ENCODE measurements around the gene C14orf132.

C14orf132 gene

DNA sequence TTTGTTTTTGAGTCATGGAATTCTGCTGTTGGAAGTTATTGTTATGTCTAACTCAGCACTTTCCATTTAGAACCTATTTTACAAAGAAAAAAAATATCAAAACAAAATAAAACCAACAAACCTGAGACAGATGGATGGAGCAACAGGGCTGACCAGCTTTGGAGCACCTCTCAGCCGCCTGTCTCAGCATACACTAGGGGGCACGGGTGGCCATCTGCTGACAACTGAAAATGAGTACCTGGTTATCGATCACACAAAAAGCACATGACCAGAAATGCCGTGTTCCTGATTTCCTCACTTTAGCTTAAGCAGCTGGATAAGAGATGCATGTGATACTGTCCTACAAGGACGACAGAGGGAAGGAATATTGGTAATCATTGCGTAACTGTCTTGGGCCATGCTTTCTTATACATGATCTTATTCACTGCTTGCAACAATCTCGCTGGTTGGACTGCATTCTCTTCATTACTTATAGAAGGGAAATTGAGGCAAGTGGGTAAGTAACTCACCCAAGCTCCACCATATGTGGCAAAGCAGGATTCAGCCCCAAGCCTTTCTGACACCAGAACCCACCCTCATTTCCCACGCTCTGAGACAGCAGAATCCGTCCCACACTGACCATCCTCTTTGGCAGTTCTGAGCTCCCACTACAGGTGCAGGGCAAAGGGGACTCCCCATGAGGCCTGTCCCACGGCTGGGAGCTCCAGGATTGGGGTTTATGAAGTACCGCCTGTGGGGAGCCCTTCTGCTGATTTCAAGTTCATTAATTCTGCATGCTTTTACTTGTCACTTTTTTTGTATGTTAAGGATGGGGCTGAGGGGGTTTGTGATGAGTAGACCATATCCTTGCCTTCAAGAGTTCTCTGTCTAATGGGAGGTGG lies 43.5 kb downstream of the C14orf132 start:
- DNase-seq (ENCODE audit: low spot score): no peak

DNA sequence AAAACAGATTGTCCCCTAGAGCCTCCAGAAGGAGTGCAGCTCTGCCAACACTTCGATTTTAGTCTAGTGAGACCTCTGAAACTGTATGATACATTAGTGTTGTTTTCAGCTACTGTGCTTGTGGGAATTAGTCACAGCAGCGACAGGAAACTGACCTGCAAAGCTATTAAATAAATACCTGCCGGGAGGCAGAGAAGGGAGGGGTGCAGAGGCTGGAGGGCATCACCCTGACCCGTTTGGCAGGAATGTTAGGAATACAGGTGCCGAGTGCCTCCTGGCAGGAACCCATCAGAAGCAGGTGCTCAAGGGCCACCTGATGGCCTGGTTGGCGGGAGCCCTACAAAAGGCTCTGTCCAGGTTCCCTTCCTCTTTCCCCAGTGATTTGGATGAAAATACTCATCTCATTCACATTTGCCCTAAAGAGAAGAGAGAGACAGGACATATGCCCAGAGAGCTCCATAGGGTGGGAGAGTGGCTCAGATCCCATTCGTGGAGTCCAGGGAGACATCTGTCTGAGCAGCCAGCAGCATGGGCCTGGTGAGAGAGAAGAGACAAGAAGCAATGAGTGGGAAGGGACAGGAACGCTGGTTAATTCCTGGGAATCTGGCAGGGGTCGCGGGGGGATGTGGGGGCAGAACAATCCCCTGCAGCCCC lies 44.6 kb downstream of the C14orf132 start:
- no peak for DNase-seq (ENCODE audit: low spot score)

DNA sequence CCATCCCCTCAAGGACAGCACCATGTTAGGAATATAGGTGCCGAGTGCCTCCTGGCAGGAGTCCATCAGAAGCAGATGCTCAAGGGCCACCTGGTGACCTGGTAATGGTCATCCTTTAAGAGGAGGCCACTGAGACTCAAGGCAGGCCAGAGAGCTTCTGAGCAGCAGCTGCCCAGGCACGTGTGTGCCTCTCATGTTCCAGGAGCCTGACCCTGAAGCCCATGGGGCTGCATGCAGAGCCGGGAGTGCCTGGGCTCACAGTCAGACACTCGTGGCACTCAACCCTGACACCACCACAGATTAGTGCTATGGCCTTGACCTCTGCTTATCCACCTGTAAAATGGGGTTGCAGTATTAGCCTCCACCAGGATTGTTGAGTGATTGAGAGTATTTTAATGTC lies 45.6 kb downstream of the C14orf132 start:
- no peak for DNase-seq (ENCODE audit: low spot score)

DNA sequence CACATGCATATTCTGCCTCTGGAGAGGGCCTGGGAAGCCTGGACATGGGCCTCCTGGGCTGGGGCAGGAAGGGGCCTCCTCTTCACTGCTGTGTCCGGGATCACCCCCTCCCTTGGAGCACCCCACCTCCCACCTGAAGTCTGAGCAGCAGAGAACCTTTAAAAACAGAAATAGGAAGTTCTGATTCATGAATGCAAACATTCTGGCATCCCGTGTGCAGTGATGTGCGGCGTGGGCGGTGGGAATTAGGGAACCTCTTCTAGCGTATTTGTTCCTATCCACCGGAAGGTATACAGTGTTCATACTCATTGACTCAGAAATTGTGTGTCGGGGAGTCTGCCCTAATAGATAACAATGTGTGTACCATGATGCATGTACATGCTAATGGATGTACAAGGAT lies 46.2 kb downstream of the C14orf132 start:
- DNase-seq (ENCODE audit: low spot score): no peak

DNA sequence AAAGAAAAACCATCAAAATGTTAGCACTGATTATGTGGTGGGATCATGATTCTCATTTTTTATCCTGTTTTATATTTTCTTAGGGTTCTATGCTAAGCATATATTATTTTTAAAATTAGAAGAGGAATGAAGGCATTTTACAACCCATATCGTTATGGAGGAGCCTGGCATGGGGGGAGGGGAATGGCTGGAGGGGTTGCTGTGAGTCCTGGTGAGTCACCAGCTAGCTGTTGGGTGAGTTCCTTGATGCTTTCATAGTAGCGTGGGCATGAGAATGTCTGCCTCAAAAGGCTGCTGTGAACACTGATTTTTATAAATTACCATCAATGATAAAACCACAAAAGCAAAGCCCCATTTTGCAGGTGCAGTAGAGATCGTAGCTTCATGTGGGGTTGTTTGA lies 46.9 kb downstream of the C14orf132 start:
- peak; percentile 80 for DNase-seq (ENCODE audit: low spot score)

DNA sequence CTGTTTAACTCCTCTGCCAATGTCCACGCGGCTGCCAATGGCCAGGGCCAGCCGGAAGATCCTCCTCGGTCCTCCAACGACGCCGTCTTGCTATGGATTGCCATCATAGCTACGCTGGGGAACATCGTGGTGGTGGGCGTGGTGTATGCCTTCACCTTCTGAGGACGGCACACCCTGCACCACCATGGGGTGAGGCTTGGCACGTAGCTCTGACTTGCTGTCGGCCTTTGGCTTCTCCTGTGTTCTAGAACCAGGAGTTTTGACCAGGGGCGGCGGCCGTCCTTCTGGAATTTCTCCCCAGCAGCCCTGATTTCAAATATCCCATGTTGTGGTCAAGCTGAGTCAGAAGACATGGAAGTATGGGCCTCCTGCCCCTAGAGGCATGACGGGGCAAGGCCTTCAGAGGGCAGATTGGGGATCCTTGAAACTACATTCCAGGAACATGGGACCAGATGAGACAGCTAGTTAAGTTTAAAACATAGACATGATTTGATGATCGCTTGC lies 47.5 kb downstream of the C14orf132 start:
- peak; percentile 59 for DNase-seq (ENCODE audit: low spot score)

DNA sequence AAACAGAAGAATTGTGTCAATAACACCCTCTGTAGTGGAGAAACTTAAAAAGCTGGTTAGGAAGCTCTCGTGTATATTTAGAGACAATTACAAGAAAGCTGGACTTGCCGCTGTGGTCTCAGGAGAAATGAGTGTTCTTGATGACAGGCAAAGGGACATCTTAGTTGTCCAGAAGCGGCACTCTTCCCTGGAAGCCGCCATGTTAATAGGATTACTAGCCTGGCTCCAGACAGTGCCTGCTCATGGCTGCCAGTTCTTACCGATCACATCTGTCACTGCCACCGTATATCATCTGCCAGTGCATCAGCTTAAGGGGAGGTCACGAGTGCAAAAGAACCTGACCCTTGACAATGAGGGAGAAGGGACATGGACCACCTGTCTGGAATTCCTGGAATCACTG lies 48.9 kb downstream of the C14orf132 start:
- DNase-seq (ENCODE audit: low spot score): no peak

DNA sequence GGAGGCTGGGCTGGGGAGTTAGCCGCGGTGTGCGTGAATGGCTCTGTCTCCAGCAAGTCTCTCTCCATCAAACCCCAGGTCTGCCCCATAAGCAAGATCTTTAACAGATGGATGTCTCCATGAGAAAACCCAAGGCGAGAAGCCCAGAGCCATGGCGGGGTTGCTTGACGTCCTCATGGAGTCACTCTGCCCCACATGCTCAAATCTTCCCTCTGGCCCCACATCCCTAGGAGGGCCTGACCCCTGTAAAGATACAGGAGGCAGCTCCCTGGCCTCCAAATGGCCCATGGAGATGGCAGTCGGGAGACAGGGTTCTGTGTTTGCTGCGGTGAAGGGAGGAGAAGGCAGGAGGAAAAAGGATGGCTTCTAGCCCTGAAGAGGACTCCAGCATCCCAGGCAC lies 49.3 kb downstream of the C14orf132 start:
- no peak for DNase-seq (ENCODE audit: low spot score)

DNA sequence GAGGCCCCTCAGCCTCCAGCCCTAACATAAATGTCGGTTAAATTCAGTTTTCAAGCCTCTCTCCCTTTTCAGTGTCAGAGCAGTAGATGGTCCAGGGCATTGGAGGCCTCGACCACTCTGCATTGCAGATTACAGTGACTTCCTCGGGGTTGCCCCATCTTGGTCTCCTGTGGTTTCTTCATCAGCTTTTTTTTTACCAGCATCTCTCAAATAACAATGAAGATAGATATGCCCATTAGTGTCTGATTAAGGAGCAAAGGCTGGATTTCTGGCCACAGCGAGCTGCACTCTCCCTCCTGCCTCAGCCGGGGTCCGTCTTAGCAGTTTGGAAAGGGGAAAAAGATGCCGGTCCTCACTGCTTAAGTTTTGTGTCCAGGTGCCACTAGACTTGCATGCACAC lies 49.7 kb downstream of the C14orf132 start:
- DNase-seq (ENCODE audit: low spot score): no peak

DNA sequence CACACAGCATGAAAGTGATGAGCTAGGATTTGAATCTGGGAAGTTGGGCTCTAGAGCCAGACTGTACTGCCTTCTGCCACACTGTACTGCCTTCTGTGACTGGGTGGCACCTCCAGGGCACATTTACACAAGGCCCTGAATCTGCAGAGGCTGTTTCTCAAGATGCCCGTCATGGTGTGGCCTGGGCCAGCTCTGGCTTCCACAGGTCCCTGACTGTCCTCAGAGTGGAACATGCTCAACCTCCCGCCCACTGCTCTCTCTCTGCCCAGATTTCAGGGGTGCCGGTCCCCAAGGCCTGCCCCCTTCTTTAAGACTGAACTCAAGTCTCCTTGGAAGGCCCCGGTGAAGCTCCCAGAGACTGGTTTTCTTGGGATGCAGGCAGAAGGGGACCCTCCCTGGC lies 50.2 kb downstream of the C14orf132 start:
- no peak for DNase-seq (ENCODE audit: low spot score)

DNA sequence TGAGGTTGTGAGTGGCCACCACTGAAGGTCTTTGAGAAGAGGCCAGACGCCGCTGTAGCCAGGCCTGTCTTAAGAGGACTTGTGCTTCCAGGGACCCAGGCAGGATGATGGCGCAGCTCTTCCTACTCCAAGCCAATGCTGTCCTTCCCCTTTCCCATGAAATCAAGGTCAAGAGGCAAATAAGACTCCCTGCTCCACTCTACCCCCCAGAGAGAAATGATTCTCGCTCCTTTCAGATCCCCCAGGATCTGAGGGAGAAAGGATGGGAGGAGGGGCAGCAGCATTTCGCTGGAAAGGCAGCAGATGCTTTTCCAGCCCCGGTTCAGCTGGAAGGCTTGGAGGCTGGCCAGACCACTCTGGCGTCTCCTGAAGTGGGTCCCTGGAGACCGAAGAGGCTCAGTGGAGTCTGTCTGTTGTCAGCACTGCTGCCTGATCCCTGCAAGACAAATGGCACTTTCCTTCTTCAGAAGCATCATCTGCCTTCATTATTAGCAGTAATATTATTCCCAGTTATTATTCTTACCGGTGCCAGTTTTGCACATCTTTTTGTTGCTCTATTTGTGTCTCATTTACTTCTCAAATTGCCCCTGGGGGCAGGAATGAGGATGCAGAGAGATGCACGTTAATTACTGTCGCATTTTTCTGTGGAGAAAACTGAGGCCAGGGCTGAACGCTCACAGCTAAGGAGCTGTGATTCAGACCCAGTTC lies 51.4 kb downstream of the C14orf132 start:
- DNase-seq (ENCODE audit: low spot score): peak; percentile 53

DNA sequence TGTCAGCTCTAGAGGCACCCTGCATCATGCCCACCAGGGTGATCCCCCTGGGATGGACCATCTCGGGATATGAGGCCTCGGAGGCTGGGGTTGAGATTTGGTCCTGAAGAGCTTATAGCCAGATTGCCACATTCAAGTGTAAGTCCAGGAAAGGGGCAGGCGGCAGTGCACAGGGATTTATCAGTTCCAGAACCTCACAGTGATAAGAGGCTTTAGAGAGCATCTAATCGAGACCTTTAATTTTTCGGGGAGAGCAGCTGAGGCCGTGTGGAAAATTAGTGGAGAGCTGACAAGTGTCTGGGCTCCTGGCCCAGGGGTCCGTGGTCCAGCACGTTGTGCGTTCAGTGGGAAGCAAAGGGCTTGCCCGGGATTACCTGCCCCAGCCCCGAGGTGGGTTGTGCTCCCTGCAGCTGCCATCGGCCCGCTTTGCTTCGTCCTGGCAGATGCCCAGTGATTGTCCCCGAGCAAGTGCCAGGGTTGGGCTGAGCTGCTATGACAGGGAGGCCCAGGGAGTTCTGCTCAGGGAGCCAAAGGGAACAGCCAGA lies 52.1 kb downstream of the C14orf132 start:
- DNase-seq (ENCODE audit: low spot score): no peak

DNA sequence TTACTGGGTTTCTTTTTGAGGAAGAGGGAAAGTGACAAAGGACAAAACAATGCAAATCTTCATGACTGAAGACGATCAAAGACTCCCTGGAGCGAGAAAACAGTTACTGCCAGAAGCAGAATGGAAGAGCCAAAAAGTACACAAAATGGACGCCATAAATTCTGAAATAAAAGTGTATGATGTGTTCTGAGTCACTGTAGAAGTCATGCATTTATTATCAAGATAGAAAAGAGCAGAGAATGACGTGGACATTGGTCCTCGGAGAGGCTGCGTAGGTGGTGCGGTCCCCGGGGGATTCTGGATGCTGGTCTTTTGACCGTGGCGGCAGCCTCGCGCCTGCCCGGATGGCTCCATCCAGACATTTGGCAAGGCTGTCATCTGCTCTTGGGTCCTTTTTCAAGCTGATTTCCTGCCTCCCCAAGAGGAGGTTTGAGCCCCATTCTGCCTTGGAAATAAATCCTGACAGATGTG lies 52.8 kb downstream of the C14orf132 start:
- no peak for DNase-seq (ENCODE audit: low spot score)

DNA sequence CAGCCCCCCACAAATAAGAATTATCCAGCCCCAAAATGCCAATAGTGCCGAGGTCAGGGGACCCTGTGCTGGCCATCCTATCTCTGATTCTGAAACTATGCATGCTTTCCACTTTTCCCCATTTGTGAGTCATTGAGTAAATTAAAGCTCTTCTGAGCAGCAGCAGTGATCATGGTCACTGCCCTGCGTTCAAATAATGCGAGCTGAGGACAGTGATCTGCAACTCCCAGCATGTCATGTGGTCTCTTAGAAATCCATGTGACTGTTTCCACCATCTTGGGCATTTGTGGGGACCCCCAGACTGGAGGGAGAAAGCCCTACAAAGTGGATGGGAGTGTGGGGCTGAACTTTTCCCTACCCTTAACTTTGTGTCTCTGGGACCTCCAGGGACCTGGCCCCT lies 53.8 kb downstream of the C14orf132 start:
- no peak for DNase-seq (ENCODE audit: low spot score)

DNA sequence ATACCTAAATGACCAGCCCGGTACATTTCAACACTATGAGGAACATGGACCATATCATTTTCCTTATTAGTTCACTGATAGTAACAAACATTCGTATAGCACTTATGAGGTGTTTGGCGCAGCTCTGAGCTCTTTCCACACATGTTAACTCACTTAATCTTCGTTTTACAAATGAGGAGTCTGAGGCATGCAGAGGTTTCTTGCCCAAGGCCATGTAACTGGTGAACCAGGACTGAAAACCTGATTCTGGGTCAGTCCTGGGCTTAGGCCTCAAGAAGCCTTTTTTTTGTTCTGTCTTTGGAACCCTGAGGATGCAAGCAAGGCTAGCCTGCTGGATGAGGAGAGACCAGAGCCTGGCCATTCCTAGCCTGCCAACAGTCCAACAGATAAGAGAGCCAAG lies 55.0 kb downstream of the C14orf132 start:
- DNase-seq (ENCODE audit: low spot score): no peak

DNA sequence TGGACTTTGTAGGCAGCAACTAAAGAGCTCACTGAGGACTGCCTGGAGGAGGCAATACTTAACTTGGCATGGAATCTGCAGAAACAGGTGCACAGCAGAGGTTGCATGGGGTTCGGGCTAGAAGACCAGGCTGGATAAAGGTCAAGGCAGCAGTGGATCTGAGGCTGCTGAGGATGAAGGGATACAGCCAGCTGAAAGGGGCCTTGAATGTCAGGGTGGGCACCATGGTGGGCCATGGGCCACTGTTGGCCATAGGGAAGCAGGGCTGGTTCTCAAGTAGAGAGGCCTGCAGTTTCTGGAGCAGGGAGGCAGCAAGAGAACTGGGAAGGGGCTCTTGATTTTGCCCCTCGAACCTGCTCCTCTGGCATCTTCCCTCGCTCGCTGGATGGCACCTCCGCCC lies 55.5 kb downstream of the C14orf132 start:
- DNase-seq (ENCODE audit: low spot score): no peak

DNA sequence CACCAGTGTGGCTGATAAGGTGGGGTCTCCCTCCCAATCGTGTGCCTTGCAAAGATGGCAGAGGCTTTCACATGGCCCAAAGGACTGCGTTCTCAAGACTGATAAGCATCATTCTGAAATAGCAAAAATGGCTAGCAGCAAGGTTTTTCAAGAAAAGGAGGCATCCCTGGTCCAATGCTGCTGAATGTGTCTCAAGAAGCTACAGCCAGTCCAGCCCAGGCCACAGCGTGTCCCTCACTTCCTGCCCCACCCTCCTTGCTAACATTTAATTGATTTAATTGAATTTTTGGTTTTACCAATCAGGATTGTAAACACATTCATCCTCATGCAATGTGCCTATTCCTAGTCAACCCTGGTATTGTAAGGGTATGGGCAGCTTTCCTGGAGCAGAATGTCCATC lies 55.9 kb downstream of the C14orf132 start:
- DNase-seq (ENCODE audit: low spot score): no peak

DNA sequence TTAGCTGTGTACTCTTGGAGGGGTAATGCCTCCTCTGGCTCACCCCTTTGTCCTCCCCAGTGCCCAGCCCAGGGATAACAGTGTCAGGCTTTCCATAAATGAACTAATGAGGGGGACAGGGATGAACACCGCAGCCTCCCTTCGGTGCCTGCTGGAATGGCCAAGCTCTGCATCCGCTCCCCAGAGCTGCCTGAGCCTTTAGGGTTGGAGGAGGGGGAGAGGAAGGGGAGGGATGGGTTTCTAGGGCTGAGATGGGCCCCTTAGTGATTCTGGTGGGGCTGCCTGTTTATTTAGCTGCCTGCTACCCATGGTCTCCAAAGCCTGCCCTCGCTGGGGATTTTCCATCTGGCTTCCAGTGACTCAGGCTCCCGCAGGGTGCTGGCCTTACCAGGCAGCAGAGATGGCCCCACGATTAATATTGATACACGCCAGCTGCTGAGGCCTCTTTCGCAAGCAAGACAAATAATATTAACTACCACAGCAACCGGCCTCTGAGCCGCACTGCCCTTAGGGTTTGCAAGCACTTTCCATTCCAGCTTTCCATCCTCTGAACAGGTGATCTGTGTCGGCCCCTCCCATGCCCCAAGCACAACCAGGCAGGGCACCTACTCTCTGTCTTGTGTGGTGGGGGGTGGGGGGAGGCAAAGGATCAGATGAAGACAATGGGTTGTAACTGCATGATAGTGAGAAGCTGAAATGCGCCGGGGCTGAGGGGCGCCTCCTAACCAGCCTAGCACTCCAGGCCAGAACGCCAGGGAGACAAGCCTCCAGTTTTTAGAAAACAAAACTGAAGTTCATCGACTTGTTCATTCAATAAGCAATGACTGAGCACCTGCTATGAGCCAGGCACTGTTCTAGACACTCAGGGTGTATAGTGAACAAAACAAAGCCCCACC lies 56.7 kb downstream of the C14orf132 start:
- peak; percentile 76 for DNase-seq (ENCODE audit: low spot score)

DNA sequence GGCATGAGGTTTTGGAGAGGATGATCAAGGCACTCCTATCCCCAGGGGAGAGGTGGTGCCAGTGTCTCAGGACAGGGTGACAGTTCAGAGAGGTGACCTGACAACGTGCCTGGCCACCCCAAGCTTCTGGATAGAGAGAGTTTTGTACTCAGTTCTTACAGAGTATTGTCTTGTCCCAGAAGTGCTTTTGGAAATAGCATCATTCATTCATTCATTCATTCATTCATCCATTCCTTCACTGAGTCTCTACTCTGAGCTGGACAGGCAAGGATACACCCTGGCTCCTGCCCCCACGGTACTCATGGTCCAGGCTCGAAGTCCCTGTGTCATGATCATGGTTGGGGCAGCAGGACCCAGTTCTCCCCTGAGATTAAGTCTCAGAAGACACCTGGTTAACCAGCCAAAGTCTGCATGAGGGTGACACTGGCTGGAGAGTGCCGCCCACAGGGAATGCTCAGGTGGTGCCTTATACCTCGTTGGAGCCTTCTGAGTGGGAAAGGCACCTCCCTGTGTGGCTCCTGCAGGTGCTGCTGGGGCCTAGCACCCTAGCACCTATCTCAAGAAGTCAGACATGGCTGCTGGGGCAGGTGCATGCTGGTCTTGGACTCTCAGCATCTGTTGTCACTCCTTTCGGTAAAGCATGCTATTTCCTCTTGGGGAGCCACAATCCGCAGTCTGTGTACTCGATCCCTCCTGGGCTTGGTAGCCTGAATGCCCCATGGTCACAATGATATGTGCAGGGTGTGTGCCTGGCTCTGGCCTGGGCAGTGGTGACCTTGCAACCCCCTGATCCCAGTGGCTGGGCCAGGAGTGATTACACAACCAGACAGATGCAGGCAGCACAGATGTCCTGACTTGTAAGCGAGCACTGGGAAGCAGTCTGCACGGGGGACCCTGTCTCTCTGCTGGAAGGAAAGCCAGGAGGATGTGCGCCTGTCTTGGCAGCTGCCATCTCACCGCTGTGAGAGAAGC lies 57.8 kb downstream of the C14orf132 start:
- no peak for DNase-seq (ENCODE audit: low spot score)

DNA sequence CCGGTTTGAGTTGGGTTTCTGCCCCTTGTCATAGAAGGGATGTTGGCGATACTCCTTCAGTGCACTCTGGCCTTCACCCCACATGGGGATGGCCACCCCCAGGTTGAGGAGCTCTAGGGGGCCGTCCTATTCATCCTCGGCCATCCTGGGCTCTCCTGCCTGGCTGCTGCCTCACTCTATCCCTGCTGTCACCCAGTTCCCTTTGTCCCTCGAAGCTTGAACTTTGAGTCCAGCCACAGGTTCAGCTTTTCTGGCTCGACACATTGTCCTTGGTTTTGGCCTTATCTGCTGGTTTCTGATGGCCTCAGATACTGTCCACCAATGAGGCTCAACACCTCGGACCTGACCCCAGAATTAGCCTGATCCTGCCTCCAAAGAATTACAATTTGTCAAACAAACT lies 58.6 kb downstream of the C14orf132 start:
- no peak for DNase-seq (ENCODE audit: low spot score)

Data from AG20443 (cell line).